Thymus (tissue), 11 donors: Measurements from ENCODE around the gene MCUR1. TPM values are rescaled to one million over a fixed set of nuclear protein-coding genes. Genes with fewer than 3 reads are reported as not detected.

ENCODE experiments used
- DNase-seq, 9 donors: peaks; one replicate each; pipeline ENCODE4 v3.0.0-alpha.2; 2013; ENCODE audit warnings: low spot score in 9 of 9, low read depth in 6 of 9, missing footprints in 1 of 9
- H3K27ac ChIP-seq, 2 donors: one replicate each; pipeline ENCODE4 v1.5.1; 2013; ENCODE audit warnings: control low read depth in 1 of 2, low read depth in 1 of 2, low read length in 1 of 2, mild to moderate bottlenecking in 1 of 2, moderate library complexity in 1 of 2
- H3K27me3 ChIP-seq, 2 donors: one replicate each; pipeline ENCODE4 v1.5.1; 2013; ENCODE audit warnings: low read length in 1 of 2; ENCODE audit not compliant: control insufficient read depth in 2 of 2, insufficient read depth in 1 of 2
- H3K36me3 ChIP-seq, 2 donors: one replicate each; pipeline ENCODE4 v1.5.1; 2013; ENCODE audit warnings: low read length in 1 of 2, mild to moderate bottlenecking in 1 of 2, moderate library complexity in 1 of 2; ENCODE audit not compliant: control insufficient read depth in 2 of 2, insufficient read depth in 2 of 2
- H3K4me1 ChIP-seq, 2 donors: one replicate each; pipeline ENCODE4 v1.5.1; 2013; ENCODE audit warnings: low read length in 2 of 2; ENCODE audit not compliant: control insufficient read depth in 2 of 2, insufficient read depth in 2 of 2
- H3K4me3 ChIP-seq, 2 donors: one replicate each; pipeline ENCODE4 v1.5.1; 2013; ENCODE audit warnings: low read length in 2 of 2, control low read depth in 1 of 2, mild to moderate bottlenecking in 1 of 2
- H3K9me3 ChIP-seq, 2 donors: one replicate each; pipeline ENCODE4 v1.5.1; 2013; ENCODE audit warnings: low read length in 1 of 2, mild to moderate bottlenecking in 1 of 2; ENCODE audit not compliant: control insufficient read depth in 2 of 2, insufficient read depth in 1 of 2
- WGBS: extraction: QIAGEN DNeasy Blood & Tissue Kit; methylation state at CpG from one replicate; pipeline ENCODE4 v1.1.7; 2013; 5-methylcytosine and 5-hydroxymethylcytosine counted together
- polyA plus RNA-seq: library from polyadenylated mRNA; stranded (reverse); fragments of 200-250 nt; gene quantifications from one replicate; pipeline ENCODE4 v1.2.3, GENCODE V29; 2013
- total RNA-seq: library from RNA; stranded (reverse); fragments of 120-200 nt; gene quantifications from one replicate; pipeline ENCODE4 v1.2.4, GENCODE V29; 2013
- donor health status: healthy.

MCUR1 gene
- total and polyA plus RNA-seq, 2 donors, result 15.0 to 17.2 TPM

DNA sequence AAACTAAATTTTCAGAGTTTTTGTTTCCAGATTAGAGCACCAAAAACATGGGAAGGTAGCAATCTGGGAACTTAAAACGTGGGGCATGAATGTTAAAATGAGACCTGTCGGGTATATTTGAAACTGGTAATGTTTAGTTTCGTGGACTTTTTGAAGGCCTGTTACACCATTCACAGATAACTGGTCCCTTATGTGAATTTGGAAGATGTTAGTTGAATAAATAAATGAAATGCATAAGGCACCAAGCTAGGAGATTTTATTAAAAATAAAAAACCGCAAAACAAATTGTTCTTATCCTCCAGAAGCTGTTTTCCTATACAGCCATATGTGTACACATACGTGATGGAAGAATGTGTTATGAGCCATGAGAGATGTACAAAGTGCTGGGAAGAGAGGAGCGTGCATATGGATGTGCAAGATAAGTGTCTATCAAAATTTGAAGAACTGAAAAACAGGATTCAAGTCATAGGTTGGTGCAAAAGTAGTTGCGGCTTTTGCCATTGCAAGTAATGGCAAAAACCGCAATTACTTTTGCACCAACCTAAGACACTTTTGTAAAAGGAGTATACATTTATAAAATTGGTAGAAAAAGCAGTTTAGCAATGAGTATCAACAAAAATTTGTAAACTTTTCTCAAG lies 700 bp upstream of the MCUR1 start:
- no peaks in the 10 kb centered on the region for H3K27me3 ChIP-seq
- peak overlapping the region; percentile 66 to 94 for H3K4me3 ChIP-seq
- no peaks in the 10 kb centered on the region for H3K9me3 ChIP-seq
- DNase-seq, result peak in 2 of 9 donors; percentile 10 to 31
- no peaks in the 10 kb centered on the region for H3K36me3 ChIP-seq
- H3K27ac ChIP-seq, result peak overlapping the region; percentile 88 to 98
- H3K4me1 ChIP-seq, result peaks cover 0 to 6% of the 10 kb centered on the region in 2 donors
- 65% methylated on average over 8 of the region's 8 CpGs for WGBS

- no peaks in the 10 kb centered on the region for H3K27me3 ChIP-seq
- H3K27ac ChIP-seq, result peak overlapping the region; percentile 72 to 98
- H3K4me3 ChIP-seq, result peak overlapping the region; percentile 66 to 94
- DNase-seq, result peak in 4 of 9 donors; percentile 33 to 64 (median 36)
- H3K9me3 ChIP-seq, result no peaks in the 10 kb centered on the region
- no peaks in the 10 kb centered on the region for H3K36me3 ChIP-seq
- WGBS, result under 1% methylated on average over 56 of the region's 56 CpGs
- peaks cover 0 to 6% of the 10 kb centered on the region in 2 donors for H3K4me1 ChIP-seq
Measured at GRCh38 chr6:13813621-13814175, 659 bp downstream of the MCUR1 start.

GRCh38 chr6:13813026-13813425 lies 1.3 kb downstream of the MCUR1 start:
- H3K36me3 ChIP-seq, result no peaks in the 10 kb centered on the region
- H3K27me3 ChIP-seq, result no peaks in the 10 kb centered on the region
- H3K9me3 ChIP-seq, result no peaks in the 10 kb centered on the region
- H3K27ac ChIP-seq, result no peak overlapping the region
- peak overlapping the region in 1 of 2 donors; percentile 66 for H3K4me3 ChIP-seq
- peaks cover 0 to 6% of the 10 kb centered on the region in 2 donors for H3K4me1 ChIP-seq
- WGBS, result 66% methylated on average over 7 of the region's 7 CpGs
- DNase-seq, result no peak

- no peak overlapping the region for H3K4me3 ChIP-seq
- 96% methylated on average over 5 of the region's 5 CpGs for WGBS
- no peak for DNase-seq
- H3K9me3 ChIP-seq, result no peaks in the 10 kb centered on the region
- peaks cover 0 to 6% of the 10 kb centered on the region in 2 donors for H3K4me1 ChIP-seq
- H3K36me3 ChIP-seq, result no peaks in the 10 kb centered on the region
- H3K27ac ChIP-seq, result no peak overlapping the region
- H3K27me3 ChIP-seq, result no peaks in the 10 kb centered on the region
Measured at GRCh38 chr6:13812359-13812642, 2.1 kb downstream of the MCUR1 start.

DNA sequence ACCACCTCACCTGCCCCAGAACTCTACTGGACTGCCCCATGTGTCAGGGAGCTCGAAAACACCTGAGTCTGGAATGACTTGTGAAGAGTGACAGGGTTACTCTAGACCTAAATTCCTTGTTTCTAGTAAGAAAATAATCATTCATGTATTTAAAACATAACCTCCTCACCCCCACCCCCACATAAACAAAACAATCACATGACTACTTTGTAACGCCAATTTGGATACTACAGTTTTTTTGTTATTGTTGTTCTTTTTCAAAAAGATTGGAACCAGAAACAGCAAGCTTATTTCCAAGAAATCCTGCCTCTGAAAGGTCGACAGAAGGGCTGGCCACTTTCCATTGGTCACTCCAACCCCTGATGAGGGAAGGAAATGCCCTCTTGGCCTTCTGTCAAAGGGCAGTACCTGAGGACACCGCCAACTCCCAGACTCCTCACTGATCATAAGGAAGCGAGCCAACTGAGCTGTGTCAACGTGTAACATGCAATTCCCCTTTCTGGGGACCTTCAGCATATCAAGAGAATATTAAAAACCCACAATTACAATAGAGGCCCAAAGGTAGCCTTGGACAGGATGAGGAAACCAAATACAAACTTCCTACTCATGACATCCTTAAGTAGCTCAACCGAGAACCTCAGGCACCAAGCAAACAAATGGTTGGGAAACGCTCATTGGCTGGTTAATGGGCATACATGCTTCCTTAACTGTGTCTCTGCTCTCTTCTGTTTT lies 2.6 kb downstream of the MCUR1 start:
- WGBS, result 86% methylated on average over 8 of the region's 8 CpGs
- no peak for DNase-seq
- Histone ChIP-seq H3K36me3 (peaks cover 0 to 3% of the 10 kb centered on the region in 2 donors), H3K27me3 (no peaks in the 10 kb centered on the region), H3K27ac (no peak overlapping the region), H3K4me3 (no peak overlapping the region), H3K4me1 (peaks cover 0 to 6% of the 10 kb centered on the region in 2 donors), H3K9me3 (no peaks in the 10 kb centered on the region)

- H3K4me1 ChIP-seq, result peaks cover 0 to 6% of the 10 kb centered on the region in 2 donors
- WGBS, result 91% methylated on average over 3 of the region's 3 CpGs
- H3K9me3 ChIP-seq, result no peaks in the 10 kb centered on the region
- H3K36me3 ChIP-seq, result peaks cover 4 to 7% of the 10 kb centered on the region in 2 donors
- H3K27ac ChIP-seq, result no peak overlapping the region
- no peak overlapping the region for H3K4me3 ChIP-seq
- no peak for DNase-seq
- no peaks in the 10 kb centered on the region for H3K27me3 ChIP-seq
Measured at GRCh38 chr6:13810688-13811446, 3.5 kb downstream of the MCUR1 start.

DNA sequence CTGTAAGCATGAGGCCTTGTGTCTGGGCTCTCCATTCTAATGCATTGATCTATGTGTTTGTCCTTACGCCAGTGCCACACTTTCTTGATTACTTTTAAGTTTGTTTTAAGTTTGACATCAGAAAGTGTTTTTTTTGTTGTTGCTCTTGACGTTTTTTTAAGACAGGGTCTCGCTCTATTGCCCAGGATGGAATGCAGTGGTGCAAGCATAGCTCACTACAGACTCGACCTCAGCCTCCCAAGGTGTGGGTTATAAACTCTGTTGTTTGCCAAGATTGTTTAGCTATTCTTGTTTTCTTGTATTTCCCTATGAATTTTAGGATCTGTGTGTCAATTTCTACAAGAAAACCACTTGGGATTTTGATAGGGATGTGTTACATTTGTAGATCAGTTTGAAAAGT lies 5.6 kb downstream of the MCUR1 start:
- H3K27me3 ChIP-seq, result no peaks in the 10 kb centered on the region
- peaks cover 4 to 8% of the 10 kb centered on the region in 2 donors for H3K36me3 ChIP-seq
- peaks cover 0 to 4% of the 10 kb centered on the region in 2 donors for H3K4me1 ChIP-seq
- WGBS, result 93% methylated on average over 4 of the region's 4 CpGs
- H3K9me3 ChIP-seq, result no peaks in the 10 kb centered on the region
- no peak overlapping the region for H3K27ac ChIP-seq
- no peak for DNase-seq
- H3K4me3 ChIP-seq, result no peak overlapping the region

DNA sequence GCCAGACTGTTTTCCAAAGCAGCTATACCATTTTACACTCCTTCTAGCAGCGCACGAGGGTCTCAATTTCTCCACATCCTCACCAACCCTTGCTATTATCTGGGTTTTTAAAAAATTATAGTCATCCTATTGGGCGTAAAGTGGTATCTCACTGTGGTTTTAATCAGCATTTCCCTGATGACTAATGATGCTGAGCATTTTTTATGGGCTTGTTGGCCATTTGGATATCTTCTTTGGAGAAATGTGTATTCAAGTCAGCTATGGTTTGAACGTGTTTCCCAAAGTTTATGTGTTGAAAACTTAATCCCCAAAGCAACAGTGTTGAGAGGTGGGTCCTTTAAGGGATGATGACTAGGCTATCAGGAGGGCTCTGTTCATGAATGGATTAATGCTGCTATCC lies 6.7 kb downstream of the MCUR1 start:
- Histone ChIP-seq H3K36me3 (peaks cover 4 to 10% of the 10 kb centered on the region in 2 donors), H3K4me1 (peaks cover 0 to 4% of the 10 kb centered on the region in 2 donors), H3K4me3 (no peak overlapping the region), H3K27ac (no peak overlapping the region), H3K9me3 (no peaks in the 10 kb centered on the region), H3K27me3 (no peaks in the 10 kb centered on the region)
- WGBS, result 97% methylated on average over 4 of the region's 4 CpGs
- DNase-seq, result no peak

- WGBS, result 99% methylated on average over 4 of the region's 4 CpGs
- H3K27ac ChIP-seq, result no peak overlapping the region
- H3K9me3 ChIP-seq, result no peaks in the 10 kb centered on the region
- no peaks in the 10 kb centered on the region for H3K27me3 ChIP-seq
- H3K4me1 ChIP-seq, result no peaks in the 10 kb centered on the region
- H3K36me3 ChIP-seq, result peaks cover 18 to 30% of the 10 kb centered on the region in 2 donors
- H3K4me3 ChIP-seq, result no peak overlapping the region
- no peak for DNase-seq
Measured at GRCh38 chr6:13803581-13803980, 10.8 kb downstream of the MCUR1 start.
